Mesothelial cell of epicardium (in vitro differentiated cells): ENCODE measurements around the gene AMMECR1. TPM values are rescaled to one million over a fixed set of nuclear protein-coding genes. Genes with fewer than 3 reads are reported as not detected.
"Not testable (repeated sequence)": the region's sequence is repeated elsewhere in the genome, so short reads cannot be mapped to it uniquely, and the experiment has no call there.

Source experiments
- DNase-seq, 2 experiments: peaks; one replicate each; pipeline ENCODE4 v3.0.0; 2021; ENCODE audit warnings: low spot score in 2 of 2; ENCODE audit not compliant: unreplicated experiment in 2 of 2
- H3K27ac Mint-ChIP-seq: 2 replicates; pipeline ENCODE4 v1.8.0; 2021; ENCODE audit warnings: mixed read lengths
- H3K27me3 Mint-ChIP-seq: 2 replicates; pipeline ENCODE4 v1.8.0; 2021; ENCODE audit warnings: low read depth, mixed read lengths
- H3K36me3 Mint-ChIP-seq: 2 replicates; pipeline ENCODE4 v1.8.0; 2021; ENCODE audit warnings: mixed read lengths
- H3K4me1 Mint-ChIP-seq: 2 replicates; pipeline ENCODE4 v1.8.0; 2021; ENCODE audit warnings: mixed read lengths
- H3K4me3 Mint-ChIP-seq: 2 replicates; pipeline ENCODE4 v1.8.0; 2021; ENCODE audit warnings: mild to moderate bottlenecking, moderate library complexity, mixed read lengths
- H3K9me3 Mint-ChIP-seq: 2 replicates; pipeline ENCODE4 v1.8.0; 2021; ENCODE audit warnings: mixed read lengths
- CTCF ChIP-seq: fragments of 200-600 bp; sonication (generic); IDR thresholded peaks from one replicate; pipeline ENCODE4 v1.5.0; 2021; ENCODE audit warnings: antibody characterized with exemption; ENCODE audit not compliant: unreplicated experiment
- total RNA-seq: library from RNA; stranded (reverse); gene quantifications from 3 replicates; pipeline ENCODE4 v1.2.1, GENCODE V29; 2021

Gene AMMECR1
- total RNA-seq, 1 donor from 2014 or later = 15.6 TPM

DNA sequence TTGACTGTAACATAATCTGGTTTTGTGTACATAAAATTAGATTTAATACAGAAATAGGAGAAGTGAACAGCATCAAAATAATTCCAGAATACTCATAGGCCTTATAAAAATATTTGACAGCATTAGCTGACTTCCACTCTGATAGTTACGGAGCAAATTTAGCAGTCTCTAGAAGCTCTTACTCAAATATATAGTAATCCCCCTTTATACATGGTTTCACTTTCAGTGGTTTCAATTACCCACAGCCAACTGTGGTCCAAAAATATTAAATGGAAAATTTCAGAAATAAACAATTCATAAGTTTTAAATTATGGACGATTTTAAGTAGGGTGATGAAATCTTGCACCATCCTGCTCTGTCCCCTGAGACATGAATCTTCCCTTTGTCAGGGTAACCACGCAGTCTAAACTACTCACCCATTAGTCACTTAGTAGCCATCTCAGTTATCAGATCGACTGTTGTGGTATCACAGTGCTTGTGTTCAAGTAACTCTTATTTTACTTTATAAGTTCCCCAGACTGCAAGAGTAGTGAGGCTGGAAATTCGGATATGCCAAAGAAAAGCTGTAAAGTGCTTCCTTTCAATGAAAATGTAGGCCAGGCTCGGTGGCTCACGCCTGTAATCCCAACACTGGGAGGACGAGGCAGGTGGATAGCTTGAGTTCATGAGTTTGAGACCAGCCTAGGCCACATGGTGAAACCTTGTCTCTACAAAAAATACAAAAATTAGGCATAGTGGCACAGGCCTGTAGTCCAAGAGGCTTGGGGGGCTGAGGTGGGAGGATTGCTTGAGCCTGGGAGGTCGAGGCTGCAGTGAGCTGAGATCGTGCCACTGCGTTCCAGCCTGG, 23.5 kb upstream of the AMMECR1 start:
- H3K36me3 Mint-ChIP-seq = no peaks in the 10 kb centered on the region
- H3K4me1 Mint-ChIP-seq = peaks cover 9% of the 10 kb centered on the region
- H3K27ac Mint-ChIP-seq = peak overlapping the region; percentile 34
- H3K4me3 Mint-ChIP-seq = no peak overlapping the region
- H3K27me3 Mint-ChIP-seq = no peaks in the 10 kb centered on the region
- H3K9me3 Mint-ChIP-seq = no peaks in the 10 kb centered on the region
- no peak for DNase-seq
- TF ChIP-seq CTCF = no peak

- DNase-seq = no peak
- no peak overlapping the region for H3K27ac Mint-ChIP-seq
- no peak for TF ChIP-seq CTCF
- H3K4me1 Mint-ChIP-seq = peaks cover 9% of the 10 kb centered on the region
- no peaks in the 10 kb centered on the region for H3K36me3 Mint-ChIP-seq
- H3K4me3 Mint-ChIP-seq = no peak overlapping the region
- no peaks in the 10 kb centered on the region for H3K27me3 Mint-ChIP-seq
- H3K9me3 Mint-ChIP-seq = no peaks in the 10 kb centered on the region
Observed at GRCh38 chrX:110338935-110339334, 21.1 kb upstream of the AMMECR1 start.

- H3K4me3 Mint-ChIP-seq, H3K4me1 Mint-ChIP-seq, H3K9me3 Mint-ChIP-seq, H3K27me3 Mint-ChIP-seq, H3K36me3 Mint-ChIP-seq, DNase-seq, H3K27ac Mint-ChIP-seq: not testable (repeated sequence)
Observed at GRCh38 chrX:110333458-110333857, 15.6 kb upstream of the AMMECR1 start.

DNA sequence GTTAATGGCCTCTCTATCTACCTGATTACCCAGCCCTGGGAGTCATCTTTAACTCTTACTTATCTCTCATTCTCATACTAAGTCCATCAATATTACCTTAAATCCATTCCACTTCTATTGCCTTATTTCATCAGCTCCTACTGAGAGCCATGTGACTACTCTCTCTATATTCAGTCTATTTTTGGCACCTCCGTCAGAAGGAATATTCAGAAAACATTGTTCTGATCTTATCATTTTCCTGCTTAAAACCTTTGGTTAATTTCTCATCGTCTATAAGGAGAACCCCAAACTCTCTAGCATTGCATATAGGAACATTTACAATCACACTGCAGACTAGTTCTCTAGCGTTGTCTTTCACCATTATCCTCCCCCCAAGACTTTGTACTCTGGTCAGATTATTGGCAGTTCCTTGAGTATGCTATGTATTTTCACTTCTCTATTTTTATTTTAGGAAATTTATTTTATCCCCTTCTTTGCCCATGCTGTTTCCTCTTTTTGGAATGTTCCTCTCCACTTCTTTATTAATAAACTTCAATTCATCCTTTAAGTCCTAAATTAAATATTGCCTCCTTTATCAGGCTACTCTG, 13.7 kb upstream of the AMMECR1 start:
- Mint-ChIP-seq H3K4me1 (no peaks in the 10 kb centered on the region), H3K27ac (no peak overlapping the region), H3K27me3 (no peaks in the 10 kb centered on the region), H3K4me3 (no peak overlapping the region), H3K9me3 (no peaks in the 10 kb centered on the region), H3K36me3 (no peaks in the 10 kb centered on the region)
- no peak for DNase-seq
- no peak for TF ChIP-seq CTCF

DNA sequence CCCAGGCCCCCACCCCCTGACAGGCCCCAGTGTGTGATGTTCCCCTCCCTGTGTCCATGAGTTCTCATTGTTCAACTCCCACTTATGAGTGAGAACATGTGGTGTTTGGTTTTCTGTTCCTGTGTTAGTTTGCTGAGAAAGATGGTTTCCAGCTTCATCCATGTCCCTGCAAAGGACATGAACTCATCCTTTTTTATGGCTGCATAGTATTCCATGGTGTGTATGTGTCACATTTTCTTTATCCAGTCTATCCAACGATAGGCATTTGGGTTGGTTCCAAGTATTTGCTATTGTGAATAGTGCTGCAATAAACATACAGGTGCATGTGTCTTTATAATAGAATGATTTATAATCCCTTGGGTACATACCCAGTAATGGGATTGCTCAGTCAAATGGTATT, 10.7 kb upstream of the AMMECR1 start:
- not testable (repeated sequence) for H3K36me3 Mint-ChIP-seq, H3K4me3 Mint-ChIP-seq

GRCh38 chrX:110327336-110327735, 9.5 kb upstream of the AMMECR1 start:
- no peak for DNase-seq

More for the DNA sequence above, 10.7 kb upstream of the AMMECR1 start:
- not testable (repeated sequence) for DNase-seq, H3K27me3 Mint-ChIP-seq, H3K4me1 Mint-ChIP-seq, H3K27ac Mint-ChIP-seq, H3K9me3 Mint-ChIP-seq

More at GRCh38 chrX:110327336-110327735, 9.5 kb upstream of the AMMECR1 start:
- Mint-ChIP-seq H3K4me3 (no peak overlapping the region), H3K27ac (no peak overlapping the region), H3K4me1 (no peaks in the 10 kb centered on the region), H3K27me3 (no peaks in the 10 kb centered on the region), H3K9me3 (peaks cover 6% of the 10 kb centered on the region), H3K36me3 (no peaks in the 10 kb centered on the region)
- no peak for TF ChIP-seq CTCF
